ENCODE measurements around the gene HYAL3.
"Not testable (repeated sequence)": the region's sequence is repeated elsewhere in the genome, so short reads cannot be mapped to it uniquely, and the experiment has no call there.

The HYAL3 gene

GRCh38 chr3:50259432-50260026, 39.7 kb downstream of the HYAL3 start:
- DNase-seq (ENCODE audit: low read depth in 1 of 2, low spot score in 1 of 2): no peak

DNA sequence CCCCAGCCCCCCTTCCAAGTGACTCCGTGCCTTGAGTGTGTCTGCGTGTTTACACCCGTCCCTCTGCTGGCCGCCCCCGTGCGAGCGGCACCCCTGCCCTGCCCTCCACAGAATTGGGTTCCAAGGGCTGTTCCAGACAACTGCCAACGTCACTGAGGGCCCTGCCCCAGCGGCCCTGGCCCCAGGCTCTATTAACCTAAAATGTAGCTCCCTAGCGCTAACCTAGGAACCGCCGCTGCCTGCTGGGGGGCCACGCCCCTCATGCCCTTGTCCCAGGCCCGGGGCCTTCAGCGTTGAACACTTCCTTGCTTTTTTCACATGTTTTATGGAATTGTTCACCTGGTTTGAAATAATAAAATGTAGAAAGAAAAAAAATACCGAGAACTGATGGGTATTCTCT, 40.2 kb downstream of the HYAL3 start:
- no peak for DNase-seq (ENCODE audit: low read depth in 1 of 2, low spot score in 1 of 2)

DNA sequence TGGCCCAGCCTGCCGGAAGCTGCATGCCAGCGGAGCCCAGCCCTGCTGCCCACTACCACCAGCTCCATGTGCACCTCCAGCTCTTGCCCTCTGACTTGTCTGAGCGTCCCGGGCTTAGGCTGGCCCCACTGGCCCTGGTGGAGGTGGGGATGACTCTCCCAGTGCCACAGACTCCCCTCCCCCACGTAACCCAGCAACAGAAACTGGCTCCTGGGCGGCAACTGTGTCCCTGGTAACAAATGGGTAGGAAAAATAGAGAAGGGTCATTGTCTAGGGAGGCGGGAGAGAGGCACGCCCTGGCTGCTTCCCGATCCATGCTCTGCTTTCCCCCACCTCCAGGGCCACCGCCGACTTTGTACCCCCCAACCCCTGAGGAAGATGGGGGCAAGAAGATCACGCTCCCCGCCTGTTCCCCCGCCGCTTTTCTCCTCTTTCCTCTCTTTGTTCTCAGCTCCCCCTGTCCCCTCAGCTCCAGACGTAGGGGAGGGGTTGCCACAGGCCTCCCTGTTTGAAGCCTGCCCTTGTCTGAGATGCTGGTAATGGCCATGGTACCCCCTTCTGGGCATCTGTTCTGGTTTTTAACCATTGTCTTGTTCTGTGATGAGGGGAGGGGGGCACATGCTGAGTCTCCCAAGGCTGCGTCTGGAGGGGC, 41.0 kb downstream of the HYAL3 start:
- no peak for DNase-seq (ENCODE audit: low read depth in 1 of 2, low spot score in 1 of 2)

DNA sequence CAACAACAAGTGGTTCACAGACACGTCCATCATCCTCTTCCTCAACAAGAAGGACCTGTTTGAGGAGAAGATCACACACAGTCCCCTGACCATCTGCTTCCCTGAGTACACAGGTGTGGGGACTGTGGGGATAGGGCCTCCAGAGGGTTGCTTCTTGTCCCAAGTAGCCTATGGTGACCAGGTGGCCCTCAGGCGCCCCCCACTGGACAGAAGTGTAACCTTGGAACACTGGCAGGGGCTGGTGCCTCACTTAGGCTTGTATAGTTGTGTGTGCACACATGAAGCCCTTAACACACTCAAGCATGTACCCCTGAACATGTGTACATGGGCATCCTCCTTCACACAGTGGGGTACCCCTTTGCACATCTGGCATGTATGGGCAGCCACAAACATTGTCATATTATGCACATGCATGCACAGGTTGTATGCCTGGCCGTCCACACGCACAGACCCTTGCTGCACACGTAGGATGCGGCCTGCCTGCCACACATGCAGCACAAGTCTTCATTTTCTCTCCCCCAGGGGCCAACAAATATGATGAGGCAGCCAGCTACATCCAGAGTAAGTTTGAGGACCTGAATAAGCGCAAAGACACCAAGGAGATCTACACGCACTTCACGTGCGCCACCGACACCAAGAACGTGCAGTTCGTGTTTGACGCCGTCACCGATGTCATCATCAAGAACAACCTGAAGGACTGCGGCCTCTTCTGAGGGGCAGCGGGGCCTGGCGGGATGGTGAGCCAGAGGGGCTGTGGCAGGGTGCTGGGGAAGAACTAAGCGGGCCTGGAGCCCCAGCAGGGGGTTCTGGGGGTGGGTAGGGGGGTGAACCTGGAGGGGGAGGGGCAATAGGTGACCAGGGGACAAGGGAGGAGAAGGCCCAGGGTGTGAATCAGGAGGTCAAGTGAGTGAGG, 42.0 kb downstream of the HYAL3 start:
- no peak for DNase-seq (ENCODE audit: low read depth in 1 of 2, low spot score in 1 of 2)

- DNase-seq (ENCODE audit: low read depth in 1 of 2, low spot score in 1 of 2): no peak
These were observed 44.0 kb downstream of the HYAL3 start for GRCh38 chr3:50255251-50255615.

DNA sequence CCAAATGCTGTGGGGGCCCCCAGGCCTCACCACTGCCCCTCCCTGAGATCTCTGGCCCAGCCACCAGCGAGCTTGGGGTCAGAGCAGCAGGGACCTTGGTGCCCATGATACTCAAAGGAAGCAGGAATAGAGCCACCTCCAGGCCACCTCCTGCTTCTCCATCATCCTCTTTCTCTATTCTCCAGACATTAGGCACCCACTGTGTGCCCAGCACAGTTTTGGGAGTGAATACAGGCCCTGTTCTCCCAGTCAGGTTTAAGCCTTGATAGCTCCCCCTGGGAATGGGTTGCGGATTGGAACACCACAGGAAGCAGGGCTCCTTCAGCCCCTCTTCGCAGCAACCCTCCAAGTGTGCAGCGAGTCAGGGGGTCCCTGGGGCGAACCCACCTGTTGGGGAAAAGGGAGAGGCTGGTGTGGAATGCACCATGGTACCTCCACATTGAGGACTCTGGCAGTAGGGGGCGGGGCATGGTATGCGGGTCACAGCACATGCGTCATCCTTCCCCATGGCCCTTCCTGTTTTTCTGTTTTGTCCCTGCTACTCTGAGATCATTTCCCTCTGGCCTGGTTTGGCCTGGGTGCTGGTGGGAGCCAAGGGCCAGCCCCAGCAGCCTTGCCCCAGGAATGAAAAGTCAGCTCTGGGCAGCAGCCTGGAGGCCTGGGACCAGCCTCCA, 44.5 kb downstream of the HYAL3 start:
- no peak for DNase-seq (ENCODE audit: low read depth in 1 of 2, low spot score in 1 of 2)

GRCh38 chr3:50251220-50251619, 48.0 kb downstream of the HYAL3 start:
- no peak for DNase-seq (ENCODE audit: low read depth in 1 of 2, low spot score in 1 of 2)

DNA sequence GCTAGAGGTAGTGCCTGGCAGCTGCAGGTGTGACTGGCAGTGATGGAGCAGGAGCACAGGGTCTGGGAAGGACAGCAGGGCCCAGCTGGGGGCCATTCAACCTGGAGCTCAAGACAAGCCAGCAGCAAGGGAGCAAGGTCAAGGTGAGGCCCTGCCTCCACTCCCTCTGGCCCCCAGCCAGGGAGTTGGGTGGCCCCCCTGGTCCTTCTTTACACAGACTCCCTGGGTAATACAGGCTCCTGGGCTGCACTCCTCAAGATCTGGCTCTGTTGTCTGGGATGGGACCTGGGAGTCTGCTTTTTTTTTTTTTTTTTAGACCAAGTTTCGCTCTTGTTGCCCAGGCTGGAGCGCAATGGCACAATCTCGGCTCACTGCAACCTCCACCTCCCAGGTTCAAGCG, 48.7 kb downstream of the HYAL3 start:
- DNase-seq (ENCODE audit: low read depth in 1 of 2, low spot score in 1 of 2): no peak

GRCh38 chr3:50249457-50249856, 49.7 kb downstream of the HYAL3 start:
- DNase-seq (ENCODE audit: low read depth in 1 of 2, low spot score in 1 of 2): no peak

DNA sequence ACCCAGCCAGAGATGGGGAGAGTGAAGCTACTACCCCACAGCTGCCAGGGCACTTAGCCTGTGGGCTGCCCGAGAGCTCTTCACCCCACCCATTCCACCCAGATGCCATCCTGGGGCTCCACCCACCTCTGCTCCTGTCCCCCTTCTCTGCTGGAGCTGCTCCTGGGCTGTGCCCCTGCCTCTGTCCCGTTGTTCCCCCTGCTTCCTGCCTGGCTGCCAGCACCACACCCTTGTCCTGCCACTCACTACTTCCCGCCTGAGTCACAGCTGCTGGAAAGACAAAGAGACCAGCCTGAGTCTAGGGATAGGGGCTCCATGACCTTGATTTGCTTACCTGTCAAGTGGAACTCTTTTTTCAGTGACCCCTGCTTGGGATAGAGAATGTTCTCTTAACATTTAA, 50.8 kb downstream of the HYAL3 start:
- DNase-seq (ENCODE audit: low read depth in 1 of 2, low spot score in 1 of 2): no peak

DNA sequence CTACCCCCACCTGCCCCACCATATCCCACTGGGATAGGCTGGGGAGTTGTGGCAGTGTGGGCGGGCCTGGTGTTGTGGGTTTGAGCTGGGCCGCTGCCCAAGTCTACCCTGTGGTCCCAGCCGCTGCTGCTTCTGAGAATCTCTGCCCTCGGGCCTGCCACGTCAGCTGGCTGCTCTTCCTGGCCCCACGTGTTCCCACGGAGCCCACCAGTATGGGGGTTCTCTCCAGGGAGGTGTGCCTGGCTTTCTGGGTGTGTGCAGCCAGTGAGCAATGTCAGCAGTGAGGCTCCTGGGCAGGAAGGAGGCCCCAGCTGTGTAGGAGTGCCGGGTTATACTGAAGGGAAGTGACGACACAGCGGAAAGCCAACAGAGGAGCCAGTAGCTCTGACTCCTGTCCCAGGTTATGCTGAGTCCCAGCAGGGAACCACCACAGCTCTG, 52.7 kb downstream of the HYAL3 start:
- DNase-seq (ENCODE audit: low read depth in 1 of 2, low spot score in 1 of 2): peak; percentile 43 to 68

GRCh38 chr3:50245831-50246516, 53.2 kb downstream of the HYAL3 start:
- DNase-seq (ENCODE audit: low read depth in 1 of 2, low spot score in 1 of 2): peak; percentile 92 to 96

GRCh38 chr3:50245251-50245745, 53.9 kb downstream of the HYAL3 start:
- no peak for DNase-seq (ENCODE audit: low read depth in 1 of 2, low spot score in 1 of 2)

- DNase-seq (ENCODE audit: low read depth in 1 of 2, low spot score in 1 of 2): not testable (repeated sequence)
These were observed 54.4 kb downstream of the HYAL3 start for GRCh38 chr3:50244813-50245212.

- DNase-seq (ENCODE audit: low read depth in 1 of 2, low spot score in 1 of 2): no peak
These were observed 55.7 kb downstream of the HYAL3 start for GRCh38 chr3:50243543-50243895.

- DNase-seq (ENCODE audit: low read depth in 1 of 2, low spot score in 1 of 2): peak in 1 of 2 donors; percentile 26
These were observed 56.2 kb downstream of the HYAL3 start for GRCh38 chr3:50242851-50243542.

Measured in activated T-helper 1 cell treated with anti-CD3 and anti-CD28 coated beads, Interleukin-2, amount 50 U/mL, for 16 hours (primary cell).